Caco-2 (cell line): ENCODE data around the gene NCKAP5. TPM values are rescaled to one million over a fixed set of nuclear protein-coding genes. Genes with fewer than 3 reads are reported as not detected.

Experiments used
- BruUV-seq: library from RNA; stranded (reverse); fragments of 400-500 nt; replicated peaks from 2 replicates; lab custom pipeline; 2021; lab: Mats Ljungman, UMichigan
- CTCF ChIA-PET: fragments of 300-600 bp; sonication (Branson Sonifier 250); formaldehyde crosslinking; loops from one replicate; lab custom pipeline; 2022; ENCODE audit warnings: antibody characterized with exemption; lab: Charles Lee
- POLR2A ChIA-PET: fragments of 300-600 bp; sonication (Branson Sonifier 250); formaldehyde crosslinking; loops from one replicate; lab custom pipeline; 2022; ENCODE audit warnings: antibody characterized with exemption; lab: Charles Lee
- DNase-seq, 2 experiments: peaks; one replicate each; pipeline versions ENCODE4 v3.0.0 to v3.0.0-alpha.2; 2020 to 2022
- H3K27me3 ChIP-seq: replicated peaks from 2 replicates; pipeline ENCODE4 v1.6.0; 2011; ENCODE audit warnings: low read length; ENCODE audit not compliant: control insufficient read depth, insufficient read depth
- H3K36me3 ChIP-seq: 2 replicates; pipeline ENCODE4 v1.5.1; 2011; ENCODE audit warnings: low read length; ENCODE audit not compliant: control insufficient read depth, insufficient read depth
- H3K4me1 ChIP-seq: fragments of 250-450 bp; sonication (Bioruptor Pico); 2 replicates; pipeline ENCODE4 v1.5.1; 2020; ENCODE audit warnings: mild to moderate bottlenecking
- H3K4me3 ChIP-seq: 2 replicates; pipeline ENCODE4 v1.5.1; 2011; ENCODE audit warnings: low read depth, mild to moderate bottlenecking, control low read depth, low read length
- H3K9me3 ChIP-seq: fragments of 250-450 bp; sonication (Bioruptor Pico); 2 replicates; pipeline ENCODE4 v1.5.1; 2020; ENCODE audit warnings: mild to moderate bottlenecking, moderate library complexity
- H3K27ac Mint-ChIP-seq: one replicate; pipeline ENCODE4 v1.8.0; 2022; ENCODE audit warnings: mixed read lengths; ENCODE audit not compliant: unreplicated experiment
- H3K27me3 Mint-ChIP-seq: one replicate; pipeline ENCODE4 v1.8.0; 2022; ENCODE audit warnings: mixed read lengths; ENCODE audit not compliant: insufficient read depth, unreplicated experiment
- H3K36me3 Mint-ChIP-seq: one replicate; pipeline ENCODE4 v1.8.0; 2022; ENCODE audit warnings: mild to moderate bottlenecking, mixed read lengths; ENCODE audit not compliant: insufficient read depth, unreplicated experiment
- H3K4me1 Mint-ChIP-seq: one replicate; pipeline ENCODE4 v1.8.0; 2022; ENCODE audit warnings: low read depth, mixed read lengths; ENCODE audit not compliant: unreplicated experiment
- H3K4me3 Mint-ChIP-seq: one replicate; pipeline ENCODE4 v1.8.0; 2022; ENCODE audit warnings: mild to moderate bottlenecking, moderate library complexity, mixed read lengths; ENCODE audit not compliant: unreplicated experiment
- H3K9me3 Mint-ChIP-seq: one replicate; pipeline ENCODE4 v1.8.0; 2022; ENCODE audit warnings: mixed read lengths; ENCODE audit not compliant: unreplicated experiment
- intact Hi-C: fragments of 100-400 bp; cut with micrococcal nuclease; formaldehyde crosslinking; loops from one replicate; pipeline ENCODE4 v1.10.0; 2022; ENCODE audit not compliant: unreplicated experiment
- total RNA-seq: library from RNA; stranded (reverse); gene quantifications from 2 replicates; pipeline ENCODE4 v1.2.3, GENCODE V29; 2022
- TF ChIP-seq, protein P1 (sequence below), 2 experiments: fragments of 200-600 bp in 1 of 2; IDR thresholded peaks; 1 replicate in 1 of 2; 2 replicates in 1 of 2; pipeline versions ENCODE4 v1.5.1 to v1.8.0; 2011 to 2022; ENCODE audit warnings: antibody characterized with exemption in 1 of 2, control low read depth in 1 of 2, inconsistent platforms in 1 of 2, low read depth in 1 of 2, low read length in 1 of 2, mild to moderate bottlenecking in 1 of 2, moderate library complexity in 1 of 2; ENCODE audit not compliant: insufficient read depth in 1 of 2, severe bottlenecking in 1 of 2, unreplicated experiment in 1 of 2

NCKAP5 gene
- total RNA-seq, 1 experiment from 2014 or later, result 3.8 TPM

DNA sequence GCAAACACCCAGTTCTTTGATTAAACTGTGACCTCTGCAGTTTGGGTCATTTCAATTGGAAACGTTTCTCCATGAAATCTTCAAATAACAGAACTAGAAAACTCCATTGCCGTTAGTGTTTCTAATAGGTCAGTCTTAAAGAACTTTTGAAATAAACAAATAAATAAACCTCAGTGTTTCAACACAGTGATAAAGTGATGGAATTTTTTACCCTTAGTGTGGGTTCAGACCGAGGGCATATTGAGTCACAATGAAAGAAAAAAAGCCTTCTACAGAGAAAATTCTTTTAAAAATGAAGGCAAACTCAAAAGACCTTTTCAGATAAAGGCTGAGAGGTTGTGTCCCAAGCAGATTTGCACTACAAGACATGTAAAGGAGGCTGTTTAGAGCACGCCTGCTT, 149.6 kb downstream of the NCKAP5 start:
- H3K36me3 Mint-ChIP-seq, result no peaks in the 10 kb centered on the region
- intact Hi-C loops, result no loop called here
- BruUV-seq, result no TSS peak
- Histone ChIP-seq H3K4me3 (no peak overlapping the region), H3K27me3 (no peaks in the 10 kb centered on the region), H3K36me3 (no peaks in the 10 kb centered on the region), H3K4me1 (peaks cover 26% of the 10 kb centered on the region), H3K9me3 (no peaks in the 10 kb centered on the region)
- H3K4me1 Mint-ChIP-seq, result peaks cover 20% of the 10 kb centered on the region
- no peak overlapping the region for H3K27ac Mint-ChIP-seq
- H3K9me3 Mint-ChIP-seq, result no peaks in the 10 kb centered on the region
- CTCF ChIA-PET, result no interaction called here
- TF ChIP-seq, protein P1, sequence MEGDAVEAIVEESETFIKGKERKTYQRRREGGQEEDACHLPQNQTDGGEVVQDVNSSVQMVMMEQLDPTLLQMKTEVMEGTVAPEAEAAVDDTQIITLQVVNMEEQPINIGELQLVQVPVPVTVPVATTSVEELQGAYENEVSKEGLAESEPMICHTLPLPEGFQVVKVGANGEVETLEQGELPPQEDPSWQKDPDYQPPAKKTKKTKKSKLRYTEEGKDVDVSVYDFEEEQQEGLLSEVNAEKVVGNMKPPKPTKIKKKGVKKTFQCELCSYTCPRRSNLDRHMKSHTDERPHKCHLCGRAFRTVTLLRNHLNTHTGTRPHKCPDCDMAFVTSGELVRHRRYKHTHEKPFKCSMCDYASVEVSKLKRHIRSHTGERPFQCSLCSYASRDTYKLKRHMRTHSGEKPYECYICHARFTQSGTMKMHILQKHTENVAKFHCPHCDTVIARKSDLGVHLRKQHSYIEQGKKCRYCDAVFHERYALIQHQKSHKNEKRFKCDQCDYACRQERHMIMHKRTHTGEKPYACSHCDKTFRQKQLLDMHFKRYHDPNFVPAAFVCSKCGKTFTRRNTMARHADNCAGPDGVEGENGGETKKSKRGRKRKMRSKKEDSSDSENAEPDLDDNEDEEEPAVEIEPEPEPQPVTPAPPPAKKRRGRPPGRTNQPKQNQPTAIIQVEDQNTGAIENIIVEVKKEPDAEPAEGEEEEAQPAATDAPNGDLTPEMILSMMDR (IDR thresholded peaks at IDR 0.05; ENCODE audit: insufficient read depth in 1 of 2, low read depth in 1 of 2, low read length in 1 of 2, severe bottlenecking in 1 of 2, unreplicated experiment in 1 of 2), result no peak
- no peak overlapping the region for H3K4me3 Mint-ChIP-seq
- POLR2A ChIA-PET, result no interaction called here
- DNase-seq, result no peak
- no peaks in the 10 kb centered on the region for H3K27me3 Mint-ChIP-seq

DNA sequence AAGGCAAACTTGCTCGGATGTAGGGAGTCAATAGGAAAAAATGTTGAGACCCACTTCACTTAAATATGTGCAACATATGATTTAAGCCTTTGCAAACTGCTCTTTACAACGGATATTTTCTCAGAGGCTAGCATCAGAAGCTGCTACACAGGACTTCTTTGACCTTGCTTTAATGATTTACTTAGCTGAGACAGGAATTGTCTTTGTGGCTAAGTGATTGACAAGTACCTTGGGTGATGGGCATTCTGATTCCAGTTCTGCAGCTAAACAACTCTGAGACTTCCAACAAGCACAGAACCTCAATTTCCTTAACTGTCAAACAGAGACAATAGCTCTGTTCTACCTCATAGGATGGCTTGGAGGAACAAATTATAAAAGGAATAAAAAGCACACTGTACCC, 150.2 kb downstream of the NCKAP5 start:
- Mint-ChIP-seq H3K27ac (no peak overlapping the region), H3K4me1 (peaks cover 24% of the 10 kb centered on the region), H3K9me3 (no peaks in the 10 kb centered on the region), H3K27me3 (no peaks in the 10 kb centered on the region), H3K4me3 (no peak overlapping the region), H3K36me3 (no peaks in the 10 kb centered on the region)
- TF ChIP-seq, protein P1 (IDR thresholded peaks at IDR 0.05; ENCODE audit: insufficient read depth in 1 of 2, low read depth in 1 of 2, low read length in 1 of 2, severe bottlenecking in 1 of 2, unreplicated experiment in 1 of 2), result no peak
- H3K27me3 ChIP-seq, result no peaks in the 10 kb centered on the region
- no TSS peak for BruUV-seq
- DNase-seq, result no peak
- peaks cover 26% of the 10 kb centered on the region for H3K4me1 ChIP-seq
- intact Hi-C loops, result no loop called here
- no peaks in the 10 kb centered on the region for H3K36me3 ChIP-seq
- H3K9me3 ChIP-seq, result no peaks in the 10 kb centered on the region
- ChIA-PET CTCF (no interaction called here), POLR2A (no interaction called here)
- H3K4me3 ChIP-seq, result no peak overlapping the region

DNA sequence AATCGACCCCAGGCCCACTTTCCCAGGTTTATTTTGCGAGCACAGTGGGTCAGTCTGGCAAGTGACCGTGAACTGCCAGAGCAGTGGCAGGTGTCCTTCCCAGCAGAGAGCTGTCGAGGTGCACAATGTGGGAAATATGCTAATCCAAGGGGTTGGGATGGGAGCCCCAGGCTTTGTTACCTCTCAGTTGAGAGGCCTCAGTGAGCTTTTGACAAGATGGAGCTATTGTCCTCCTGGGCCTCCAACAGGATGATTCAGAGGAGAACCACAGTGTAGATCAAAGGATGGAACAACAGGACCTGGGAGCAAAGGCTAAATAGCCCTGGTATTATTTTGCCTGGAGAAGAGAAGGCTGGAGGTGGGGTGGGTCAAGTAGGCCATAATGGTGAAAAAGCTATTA, 150.8 kb downstream of the NCKAP5 start:
- H3K27me3 ChIP-seq, result no peaks in the 10 kb centered on the region
- Mint-ChIP-seq H3K27ac (no peak overlapping the region), H3K36me3 (no peaks in the 10 kb centered on the region), H3K9me3 (no peaks in the 10 kb centered on the region), H3K27me3 (no peaks in the 10 kb centered on the region), H3K4me3 (no peak overlapping the region), H3K4me1 (peaks cover 29% of the 10 kb centered on the region)
- TF ChIP-seq, protein P1 (IDR thresholded peaks at IDR 0.05; ENCODE audit: insufficient read depth in 1 of 2, low read depth in 1 of 2, low read length in 1 of 2, severe bottlenecking in 1 of 2, unreplicated experiment in 1 of 2), result no peak
- intact Hi-C loops, result no loop called here
- no peaks in the 10 kb centered on the region for H3K9me3 ChIP-seq
- POLR2A ChIA-PET, result no interaction called here
- peaks cover 24% of the 10 kb centered on the region for H3K4me1 ChIP-seq
- DNase-seq, result no peak
- H3K4me3 ChIP-seq, result no peak overlapping the region
- BruUV-seq, result no TSS peak
- CTCF ChIA-PET, result no interaction called here
- no peaks in the 10 kb centered on the region for H3K36me3 ChIP-seq
